IPS-NIHi7 (cell line): ENCODE measurements around the gene NOP14.
"Not testable (repeated sequence)": the region's sequence is repeated elsewhere in the genome, so short reads cannot be mapped to it uniquely, and the experiment has no call there.

Experiments used
- DNase-seq: peaks from one replicate; pipeline ENCODE4 v3.0.0; 2012; ENCODE audit warnings: mixed read lengths; ENCODE audit errors: extremely low spot score

Gene NOP14

DNA sequence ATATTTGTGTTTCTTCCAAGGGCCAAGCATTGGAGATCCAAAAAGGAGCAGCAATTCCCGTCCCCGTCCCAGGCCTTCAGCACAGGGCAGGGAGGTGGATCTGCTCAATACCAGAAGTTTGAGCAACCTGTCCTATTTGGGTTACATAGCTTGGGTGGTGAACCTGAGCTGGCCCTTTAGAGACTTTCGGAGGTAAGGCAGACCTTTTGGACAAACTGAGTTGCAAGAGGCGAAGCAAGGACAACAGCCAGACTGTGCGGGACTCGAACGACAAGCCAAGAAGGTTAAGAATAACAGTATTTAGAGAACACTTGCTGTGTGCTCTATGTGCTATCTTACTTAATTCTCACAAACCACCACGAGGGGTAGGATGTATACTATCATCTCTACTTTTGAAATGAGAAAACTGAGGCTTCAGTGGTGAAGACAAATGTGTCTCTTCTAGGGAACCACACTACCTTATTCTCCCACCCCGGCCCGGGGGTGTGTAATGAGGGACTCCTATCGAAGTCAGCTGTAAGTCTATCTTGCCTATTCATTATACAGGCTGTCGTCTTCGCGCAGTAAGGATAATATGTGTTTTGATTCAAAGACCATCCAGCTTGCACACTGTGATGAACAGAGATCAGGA, 1.3 kb downstream of the NOP14 start:
- DNase-seq: no peak

DNA sequence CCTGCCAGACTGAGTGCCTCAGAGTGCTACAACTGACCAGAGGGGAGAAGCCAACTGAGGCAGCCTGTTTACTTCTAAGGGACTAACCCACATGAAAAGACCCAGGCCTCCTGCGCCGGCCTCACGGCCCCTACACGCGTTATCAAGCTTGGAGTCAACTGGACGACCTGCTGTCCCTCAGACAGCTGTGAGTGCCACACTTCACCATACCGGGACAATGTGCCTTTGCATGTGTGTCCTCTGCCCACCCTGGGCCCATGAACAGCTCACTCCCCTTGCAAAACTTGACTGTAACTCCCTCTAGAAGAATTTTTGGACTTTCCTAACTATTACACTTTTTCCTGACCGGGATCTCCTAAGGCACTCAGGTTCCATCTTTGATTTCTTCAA, 1.8 kb downstream of the NOP14 start:
- DNase-seq: no peak

DNA sequence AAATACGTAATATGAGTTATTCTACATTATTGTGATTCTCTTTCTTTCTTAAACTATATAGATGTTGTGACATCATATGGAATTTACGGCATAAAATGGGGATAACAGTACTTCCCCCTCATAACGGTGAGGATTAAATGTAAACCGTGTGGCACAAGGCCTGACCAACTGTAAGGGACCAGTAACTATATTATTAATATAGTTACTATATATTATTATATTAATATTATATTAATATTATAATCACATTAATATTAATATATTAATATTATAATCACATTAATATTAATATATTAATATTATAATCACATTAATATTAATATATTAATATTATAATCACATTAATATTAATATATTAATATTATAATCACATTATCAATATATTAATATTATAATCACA, 2.8 kb downstream of the NOP14 start:
- DNase-seq: not testable (repeated sequence)

DNA sequence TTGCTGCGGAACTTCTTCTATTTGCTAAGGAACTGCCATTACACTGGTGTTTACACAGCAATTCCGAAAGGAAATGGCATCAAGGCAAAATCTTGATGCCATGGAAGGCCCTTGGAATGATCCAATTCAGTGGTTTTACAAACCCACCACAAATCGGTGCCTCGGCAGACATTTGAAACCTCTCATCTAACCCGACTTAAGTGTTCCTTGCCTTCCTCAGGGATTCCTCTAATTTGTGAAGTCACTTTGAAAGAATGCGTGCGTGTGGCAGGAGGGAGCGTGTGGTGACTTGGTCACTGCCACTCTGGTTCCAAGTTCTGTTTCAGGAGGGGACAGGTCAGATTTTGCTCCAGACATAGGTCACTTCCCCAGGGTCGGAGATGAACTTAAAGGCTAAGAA, 4.8 kb downstream of the NOP14 start:
- no peak for DNase-seq

DNA sequence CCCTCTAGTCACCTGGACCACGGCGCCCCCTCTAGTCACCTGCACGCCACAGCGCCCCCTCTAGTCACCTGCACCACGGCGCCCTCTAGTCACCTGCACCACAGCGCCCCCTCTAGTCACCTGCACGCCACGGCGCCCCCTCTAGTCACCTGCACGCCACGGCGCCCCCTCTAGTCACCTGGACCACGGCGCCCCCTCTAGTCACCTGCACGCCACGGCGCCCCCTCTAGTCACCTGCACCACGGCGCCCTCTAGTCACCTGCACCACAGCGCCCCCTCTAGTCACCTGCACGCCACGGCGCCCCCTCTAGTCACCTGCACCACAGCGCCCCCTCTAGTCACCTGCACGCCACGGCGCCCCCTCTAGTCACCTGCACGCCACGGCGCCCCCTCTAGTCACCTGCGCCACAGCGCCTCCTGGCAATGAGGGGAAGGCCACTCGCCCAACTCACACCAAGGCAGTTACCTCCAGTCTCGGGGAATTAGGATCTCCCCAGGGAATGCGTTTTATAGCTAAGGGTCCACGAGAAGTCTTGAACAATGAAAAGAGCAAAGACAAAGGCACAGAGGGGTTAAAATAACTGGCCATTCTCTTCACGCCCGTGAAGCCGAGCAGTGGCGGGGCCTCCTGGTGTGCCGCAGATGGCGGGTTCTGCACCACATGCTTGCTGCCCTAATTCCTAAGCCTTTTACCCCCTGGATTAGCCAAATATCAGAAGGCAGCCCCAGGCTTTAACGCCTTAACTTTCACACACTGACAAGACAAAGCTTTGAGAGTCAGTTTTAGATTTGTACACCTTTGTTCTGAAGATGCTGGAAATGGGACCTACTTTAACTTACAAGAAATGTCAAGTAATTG, 7.8 kb downstream of the NOP14 start:
- not testable (repeated sequence) for DNase-seq

DNA sequence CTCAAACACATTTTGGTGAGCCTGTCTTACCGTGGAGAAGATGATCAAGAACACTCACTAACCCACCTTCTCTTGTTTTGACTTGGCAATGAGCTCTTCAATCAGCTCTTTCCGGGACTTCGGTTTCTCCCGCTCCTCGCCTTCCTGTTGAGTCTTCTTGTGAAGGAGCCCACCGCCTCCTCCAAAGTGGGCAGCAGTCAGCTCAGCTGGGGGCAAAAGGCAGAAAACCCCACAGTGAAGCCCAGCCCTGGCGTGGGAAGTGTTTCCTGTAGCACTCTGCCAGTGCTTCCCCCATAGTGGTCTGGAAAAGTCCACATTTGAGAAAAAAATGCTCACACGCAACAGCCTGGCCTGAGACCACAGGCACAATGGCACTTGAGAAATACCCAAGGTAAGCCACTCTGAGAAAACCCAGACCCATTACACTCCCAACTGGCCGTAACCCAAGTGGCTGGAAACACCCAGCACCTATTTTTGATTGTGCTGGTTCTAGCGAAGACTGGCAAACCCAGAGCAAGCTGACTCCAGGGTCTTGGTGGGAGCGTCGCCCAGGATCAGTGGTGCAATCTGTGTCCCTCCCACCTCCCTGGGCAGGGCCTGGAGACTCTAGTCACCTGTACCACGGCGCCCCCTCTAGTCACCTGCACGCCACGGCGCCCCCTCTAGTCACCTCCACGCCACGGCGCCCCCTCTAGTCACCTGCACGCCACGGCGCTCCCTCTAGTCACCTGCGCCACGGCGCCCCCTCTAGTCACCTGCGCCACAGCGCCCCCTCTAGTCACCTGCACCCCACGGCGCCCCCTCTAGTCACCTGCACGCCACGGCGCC, 8.6 kb downstream of the NOP14 start:
- peak; percentile 47 for DNase-seq

DNA sequence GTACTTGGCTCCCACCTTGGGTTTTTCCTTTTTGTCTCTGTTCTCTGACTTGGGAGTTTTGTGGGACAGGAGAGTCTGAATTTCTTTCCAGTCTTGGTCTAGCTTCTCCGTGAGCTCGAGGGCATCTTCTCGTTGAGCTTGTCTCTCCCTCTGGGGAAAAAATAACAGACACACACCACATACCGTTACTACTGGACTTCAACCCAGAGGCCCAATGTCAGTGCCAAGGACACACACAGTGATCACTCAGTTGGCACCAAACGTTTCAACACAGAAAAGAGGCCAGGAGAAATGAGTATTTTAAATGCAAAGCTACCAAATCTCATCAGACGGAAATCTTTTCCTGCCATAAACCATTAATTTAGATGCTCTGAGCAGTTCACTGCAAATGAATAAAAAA, 9.7 kb downstream of the NOP14 start:
- DNase-seq: no peak

DNA sequence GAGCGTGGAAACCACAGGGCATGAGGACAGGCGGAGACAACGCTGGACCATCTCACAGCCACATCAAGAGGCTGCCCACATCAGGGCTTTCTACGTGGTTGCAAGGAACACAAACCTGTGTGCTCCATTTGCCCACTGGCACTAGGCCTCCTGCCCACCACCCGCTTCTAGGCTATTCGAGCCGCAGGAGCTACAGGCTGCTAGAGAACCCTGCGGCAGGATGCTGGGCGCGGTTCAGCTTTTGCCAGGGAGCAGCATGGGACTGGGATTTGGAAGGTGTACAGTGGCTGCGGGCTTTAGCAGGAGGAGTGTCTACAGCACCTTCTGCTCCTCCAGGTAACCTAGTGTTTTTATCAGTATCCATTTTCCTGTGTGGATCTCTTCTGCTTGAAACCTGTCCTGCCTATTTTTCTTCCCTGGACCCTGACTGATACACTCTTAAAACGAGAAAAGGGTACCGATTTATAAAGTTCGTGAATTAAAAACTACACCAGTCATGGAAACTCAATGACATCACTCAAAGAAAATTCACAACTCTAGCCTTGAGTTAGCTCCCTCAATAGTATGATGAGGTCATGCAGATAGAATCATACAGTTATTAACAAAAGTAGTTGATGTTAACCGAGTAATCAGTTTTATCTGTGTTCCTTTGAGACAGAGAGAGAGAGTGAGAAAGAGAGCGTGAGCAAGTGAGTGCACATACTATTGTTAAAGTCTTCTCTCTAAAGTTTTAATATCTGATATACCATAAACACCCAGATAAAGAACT, 12.8 kb downstream of the NOP14 start:
- no peak for DNase-seq

DNA sequence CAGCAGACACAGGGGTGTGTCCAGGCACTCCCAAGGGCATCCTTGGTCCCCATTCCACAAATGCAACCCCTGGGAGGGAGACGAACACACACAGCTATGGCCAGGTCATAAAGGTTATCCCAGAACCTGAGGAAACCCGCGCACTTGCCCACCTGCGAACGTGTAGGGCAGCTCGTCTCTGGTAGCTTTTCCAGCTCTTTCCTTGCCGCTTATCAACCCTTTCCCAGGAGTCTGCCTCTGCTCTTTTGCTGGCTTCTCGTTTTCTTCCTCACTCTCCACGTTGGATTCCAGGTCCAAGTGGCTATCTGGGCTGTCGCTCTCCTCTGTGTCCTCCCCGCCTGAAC, 13.5 kb downstream of the NOP14 start:
- DNase-seq: no peak

DNA sequence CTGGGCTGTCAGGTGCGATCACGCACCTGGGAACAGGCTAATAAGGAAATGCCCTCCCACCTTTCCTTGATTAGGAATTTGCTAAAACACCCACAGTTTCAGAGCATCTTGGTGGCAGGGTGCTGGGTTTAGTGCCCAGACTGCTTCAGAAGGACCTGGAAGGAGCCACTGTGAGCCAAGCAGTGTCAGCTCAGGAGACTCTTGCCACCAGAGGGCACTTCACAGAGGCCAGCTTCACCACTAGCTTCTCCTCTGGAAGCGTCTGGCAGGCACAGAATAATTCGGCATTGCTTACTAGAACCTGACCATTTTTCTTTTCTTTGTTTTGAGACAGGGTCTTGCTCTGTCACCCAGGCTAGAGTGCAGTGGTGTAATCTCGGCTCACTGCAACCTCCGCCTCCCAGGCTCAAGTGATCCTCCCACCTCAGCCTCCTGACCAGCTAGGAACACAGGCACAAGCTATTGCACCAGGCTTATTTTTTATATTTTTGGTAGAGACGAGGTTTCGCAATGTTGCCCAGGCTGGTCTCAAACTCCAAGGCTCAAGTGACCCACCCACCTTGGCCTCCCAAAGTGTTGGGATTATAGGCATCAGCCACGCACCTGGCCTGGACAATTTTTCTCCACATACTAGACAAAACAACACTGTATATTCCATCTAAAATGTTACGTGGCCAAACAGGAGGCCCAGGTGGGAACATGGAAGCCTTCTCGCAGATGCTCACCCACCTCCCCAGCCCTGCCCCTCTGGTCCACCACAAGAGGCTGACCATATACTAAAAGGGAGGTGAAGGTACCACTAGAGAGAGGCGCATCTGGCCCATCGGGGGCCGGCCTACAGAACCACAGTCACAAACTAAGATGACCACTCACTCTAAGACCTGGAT, 14.1 kb downstream of the NOP14 start:
- DNase-seq: peak; percentile 49

DNA sequence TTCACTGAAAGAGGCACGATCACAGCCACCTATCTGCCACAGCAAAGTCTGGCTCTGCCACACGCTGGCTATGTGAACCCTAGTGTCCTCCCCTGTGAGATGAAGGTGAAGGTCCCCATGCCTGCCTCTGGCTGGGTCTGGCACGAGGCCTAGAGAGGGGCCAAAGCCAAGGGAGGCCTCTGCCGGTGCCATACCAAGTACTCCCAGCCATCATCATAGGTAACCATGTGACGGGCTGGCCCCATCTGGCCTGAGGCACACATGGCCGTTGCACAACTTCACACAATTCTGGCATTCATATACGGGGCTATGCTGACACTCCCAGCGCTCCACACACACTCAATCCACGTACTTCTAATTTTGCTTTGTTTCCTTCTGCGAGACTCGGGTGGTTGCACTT, 15.3 kb downstream of the NOP14 start:
- DNase-seq: no peak

DNA sequence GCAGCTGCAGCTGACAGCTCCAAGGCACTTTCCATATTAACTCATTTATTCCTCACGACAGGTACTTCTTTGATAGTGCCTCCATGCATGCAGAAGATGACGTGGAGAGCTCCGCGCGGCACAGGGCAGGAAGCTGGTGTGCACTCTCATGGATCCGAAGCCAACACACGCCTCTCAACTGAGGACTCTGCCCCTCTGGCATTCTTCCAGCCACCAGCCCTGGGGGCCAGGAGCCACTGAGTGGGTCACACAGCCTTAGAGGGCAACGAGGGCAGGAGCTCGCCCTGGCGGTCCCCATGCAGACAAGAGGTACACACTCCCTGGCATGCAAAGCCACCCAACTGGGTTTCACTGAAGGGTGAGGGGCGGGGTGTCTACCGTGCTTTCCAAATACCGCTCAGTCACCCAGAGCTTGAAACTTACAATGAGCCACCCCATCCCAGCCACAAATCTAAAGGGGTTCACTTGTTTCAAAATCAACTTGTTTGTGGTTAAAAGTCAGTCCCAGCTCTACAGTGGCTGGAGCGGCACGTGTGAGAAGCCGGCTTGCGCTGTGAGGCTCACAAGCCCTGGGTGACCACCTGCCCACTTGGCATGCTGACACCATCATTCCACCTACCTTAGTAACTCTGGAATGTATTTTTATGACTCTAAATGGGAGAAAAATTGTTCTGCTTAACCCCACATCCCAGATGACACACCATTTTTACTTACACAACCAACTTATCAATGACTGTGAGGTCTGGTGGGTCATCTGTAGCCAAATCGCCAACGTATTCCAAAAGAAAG, 16.2 kb downstream of the NOP14 start:
- no peak for DNase-seq

DNA sequence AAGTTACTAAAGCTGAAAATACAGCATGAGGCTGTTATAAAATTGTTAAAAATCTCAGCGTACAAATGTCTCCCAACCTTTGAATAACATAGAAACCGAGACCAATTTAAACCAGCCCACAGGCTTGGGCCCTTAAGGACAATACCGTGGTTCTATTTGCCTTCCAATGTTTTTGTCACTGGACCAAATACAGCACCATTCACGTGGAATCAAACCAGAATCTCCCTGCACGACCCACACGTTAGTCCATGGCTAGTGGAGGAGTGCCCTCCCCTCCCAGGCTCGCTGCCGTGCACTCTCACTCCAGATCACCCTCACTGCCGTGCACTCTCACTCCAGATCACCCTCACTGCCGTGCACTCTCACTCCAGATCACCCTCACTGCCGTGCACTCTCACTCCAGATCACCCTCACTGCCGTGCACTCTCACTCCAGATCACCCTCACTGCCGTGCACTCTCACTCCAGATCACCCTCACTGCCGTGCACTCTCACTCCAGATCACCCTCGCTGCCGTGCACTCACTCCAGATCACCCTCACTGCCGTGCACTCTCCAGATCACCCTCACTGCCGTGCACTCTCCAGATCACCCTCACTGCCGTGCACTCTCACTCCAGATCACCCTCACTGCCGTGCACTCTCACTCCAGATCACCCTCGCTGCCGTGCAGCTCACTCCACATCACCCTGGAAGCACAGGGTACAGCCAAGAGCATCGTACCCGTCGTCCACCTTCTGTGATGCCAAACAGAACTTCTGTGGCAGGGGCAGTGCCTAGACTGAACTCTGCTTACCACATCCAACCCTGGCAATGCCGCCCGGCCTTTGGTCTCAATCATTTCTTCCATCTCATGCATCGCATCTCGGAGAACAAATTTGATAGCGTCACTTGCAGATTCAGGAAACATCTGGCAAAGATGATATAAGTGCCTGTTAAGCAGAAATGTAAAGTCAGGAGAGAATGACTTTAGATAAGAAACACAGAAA, 17.3 kb downstream of the NOP14 start:
- not testable (repeated sequence) for DNase-seq

DNA sequence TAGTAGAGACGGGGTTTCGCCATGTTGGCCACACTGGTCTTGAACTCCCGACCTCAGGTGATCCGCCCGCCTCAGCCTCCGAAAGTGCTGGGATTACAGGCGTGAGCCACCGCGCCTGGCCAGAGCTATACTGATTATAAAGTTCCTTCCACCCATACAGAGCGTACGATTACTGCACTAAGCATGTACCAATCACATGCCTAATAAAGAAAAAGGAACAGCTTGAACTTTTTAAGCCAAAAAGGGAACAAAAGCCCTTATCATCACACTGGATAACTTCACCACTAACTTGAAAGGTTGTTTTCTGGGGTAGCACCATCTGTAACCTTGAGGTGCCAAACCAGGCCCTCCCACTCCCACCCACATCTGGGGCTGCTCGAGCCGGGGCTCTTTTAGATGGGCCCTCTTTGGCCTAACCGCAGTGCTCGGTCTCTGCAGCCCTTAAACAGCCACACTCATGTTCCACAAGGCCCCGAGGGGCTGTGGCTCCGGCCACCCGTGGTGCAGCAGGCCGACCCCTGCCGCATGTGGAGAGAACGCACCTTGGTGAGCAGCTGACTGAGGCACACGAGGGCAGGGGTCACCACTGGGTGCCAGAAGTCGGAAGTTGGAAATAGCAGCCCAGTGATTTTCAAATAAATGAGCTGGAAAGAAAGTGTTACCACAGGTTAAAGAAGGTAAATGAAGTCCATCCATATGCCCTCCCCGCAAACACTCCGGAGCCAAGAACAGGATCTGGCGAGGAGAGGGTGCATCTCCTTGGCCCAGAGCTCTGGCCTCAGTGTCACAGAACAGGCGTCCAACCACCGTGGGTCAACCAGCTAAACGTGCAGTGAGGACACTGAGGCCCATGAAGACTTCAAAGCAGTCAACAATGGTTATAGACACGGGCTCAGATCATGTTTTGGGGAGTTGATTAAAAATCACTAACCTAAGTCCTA, 18.4 kb downstream of the NOP14 start:
- DNase-seq: no peak

DNA sequence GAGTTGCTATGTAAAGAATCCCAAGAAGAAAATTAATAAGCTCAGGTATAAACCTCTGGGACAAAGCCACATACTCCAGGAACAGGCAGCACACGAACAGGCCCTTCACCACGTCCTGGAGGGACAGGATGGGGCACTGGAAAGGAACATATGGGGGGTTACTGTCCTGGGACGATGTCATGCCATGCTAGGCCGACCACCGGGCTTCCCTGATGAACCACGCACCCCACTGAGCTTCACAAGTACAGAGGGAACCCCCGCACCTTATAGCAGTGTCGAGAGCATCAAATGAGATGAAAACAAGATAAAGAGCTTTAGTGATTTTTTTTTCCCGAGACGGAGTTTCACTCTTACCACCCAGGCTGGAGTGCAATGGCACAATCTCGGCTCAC, 19.1 kb downstream of the NOP14 start:
- no peak for DNase-seq

DNA sequence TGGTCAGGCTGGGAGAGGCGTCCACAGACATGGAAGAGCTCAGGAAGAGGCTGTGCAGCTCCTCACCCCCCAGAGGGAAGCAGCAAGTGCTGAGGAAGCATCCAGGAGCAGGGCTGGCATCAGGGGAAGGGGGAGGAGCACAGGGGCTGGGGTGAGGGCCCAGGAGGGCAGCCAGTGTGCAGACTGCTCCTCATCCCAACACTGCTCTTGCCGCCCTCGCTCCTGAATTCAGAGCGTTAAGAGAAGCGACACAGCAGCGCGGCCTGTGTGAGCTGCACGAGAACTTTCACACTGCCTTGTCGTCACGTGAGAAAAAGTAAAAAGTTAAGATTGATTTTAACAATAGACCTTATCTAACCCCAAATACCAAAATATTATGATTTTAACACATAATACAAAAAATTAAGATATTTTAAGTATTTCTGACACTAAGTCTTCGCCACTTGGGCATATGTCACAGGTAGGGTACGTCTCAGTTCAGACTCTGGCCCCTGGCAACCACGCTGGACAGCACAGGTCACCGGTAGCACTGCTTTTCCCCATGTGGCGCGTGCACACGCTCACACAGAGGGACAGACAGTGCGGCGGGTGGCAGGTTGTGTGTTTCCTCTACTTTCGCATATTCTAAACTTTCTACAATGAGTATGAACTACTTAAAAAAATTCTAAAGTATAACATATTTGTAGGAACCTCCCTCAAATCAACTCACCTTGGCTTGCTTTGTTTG, 19.7 kb downstream of the NOP14 start:
- no peak for DNase-seq
